GM18951 (cell line): ENCODE measurements around the gene DIPK2A.

ENCODE experiments used
- POLR2A ChIP-seq: IDR thresholded peaks from 4 replicates; pipeline ENCODE4 v1.6.1; 2011; ENCODE audit warnings: mild to moderate bottlenecking; ENCODE audit not compliant: insufficient read length, insufficient read depth; ENCODE audit errors: extremely low read depth
- in situ Hi-C: fragments of 300-500 bp; cut with MboI; formaldehyde crosslinking; loops from one replicate; pipeline ENCODE4 v1.12.0; 2022; ENCODE audit warnings: low sequenced_read_pairs, mixed read lengths, inconsistent platforms; ENCODE audit not compliant: unreplicated experiment

The DIPK2A gene

DNA sequence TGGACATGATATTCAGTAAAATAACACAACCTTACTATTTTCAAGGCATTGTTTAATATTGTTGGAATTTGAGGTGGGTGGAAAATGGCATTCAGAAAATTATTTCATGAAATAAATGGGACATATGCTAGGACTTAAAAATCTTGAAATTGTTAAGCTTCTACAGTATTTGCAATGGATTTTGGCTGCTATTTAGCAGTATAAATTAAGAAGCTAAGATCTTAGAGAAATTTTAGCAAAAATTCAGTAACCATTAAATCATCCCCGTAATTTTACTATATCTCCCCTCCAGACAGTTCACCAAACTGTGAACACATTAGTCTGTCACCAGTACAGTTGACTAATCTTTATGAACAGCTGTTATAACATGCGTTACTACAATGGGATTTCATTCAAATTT, 8.2 kb downstream of the DIPK2A start:
- in situ Hi-C loops, result no loop called here
- no peak for TF ChIP-seq POLR2A

DNA sequence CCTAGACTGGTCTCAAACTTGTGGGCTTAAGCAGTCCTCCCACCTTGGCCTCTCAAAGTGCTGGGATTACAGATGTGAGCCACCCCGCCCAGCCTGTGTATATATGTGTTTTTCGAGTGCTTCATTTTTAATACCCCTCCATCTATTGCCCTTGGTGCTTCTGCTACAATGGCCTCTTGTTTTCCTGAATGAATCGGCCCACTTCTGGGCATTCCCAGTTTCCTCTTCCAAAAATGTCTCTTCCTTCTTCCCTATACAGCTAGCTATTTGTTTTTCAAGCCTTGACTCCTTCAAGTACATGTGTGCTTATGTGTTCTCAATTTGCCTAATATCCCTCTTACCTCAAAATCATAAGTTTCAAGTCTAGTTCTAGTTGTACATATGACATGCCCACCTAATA, 16.7 kb downstream of the DIPK2A start:
- in situ Hi-C loops, result no loop called here
- no peak for TF ChIP-seq POLR2A

DNA sequence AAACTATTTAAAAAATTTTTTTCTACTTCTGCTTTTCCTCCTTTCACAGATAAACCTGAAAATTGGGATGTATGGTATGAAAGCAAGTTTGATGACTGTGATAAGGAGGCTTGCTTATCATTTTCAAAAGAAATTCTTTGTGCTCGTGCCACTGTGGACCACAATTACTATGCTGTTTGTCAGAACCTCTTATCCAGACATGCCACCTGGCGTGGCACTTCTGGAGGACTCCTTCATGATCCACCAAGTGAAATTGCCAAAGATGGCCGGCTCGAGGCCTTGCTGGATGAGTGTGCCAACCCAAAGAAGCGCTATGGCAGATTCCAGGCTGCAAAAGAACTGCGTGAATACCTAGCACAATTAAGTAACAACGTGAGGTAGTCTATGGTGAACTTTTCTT, 17.8 kb downstream of the DIPK2A start:
- in situ Hi-C loops, result no loop called here

DNA sequence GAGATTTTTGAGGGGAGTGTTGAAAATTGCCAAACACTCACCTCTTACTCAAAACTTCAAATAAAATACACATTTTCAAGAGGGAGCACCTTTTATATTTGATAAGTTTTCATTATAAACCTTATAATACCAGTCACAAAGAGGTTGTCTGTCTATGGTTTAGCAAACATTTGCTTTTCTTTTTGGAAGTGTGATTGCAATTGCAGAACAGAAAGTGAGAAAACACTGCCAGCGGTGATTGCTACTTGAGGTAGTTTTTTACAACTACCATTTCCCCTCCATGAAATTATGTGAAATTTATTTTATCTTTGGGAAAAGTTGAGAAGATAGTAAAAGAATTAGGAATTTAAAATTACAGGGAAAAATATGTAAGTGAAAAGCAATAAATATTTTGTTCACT, 20.1 kb downstream of the DIPK2A start:
- TF ChIP-seq POLR2A, result no peak
- in situ Hi-C loops, result no loop called here

More for the DNA sequence above, 17.8 kb downstream of the DIPK2A start:
- TF ChIP-seq POLR2A, result no peak

DNA sequence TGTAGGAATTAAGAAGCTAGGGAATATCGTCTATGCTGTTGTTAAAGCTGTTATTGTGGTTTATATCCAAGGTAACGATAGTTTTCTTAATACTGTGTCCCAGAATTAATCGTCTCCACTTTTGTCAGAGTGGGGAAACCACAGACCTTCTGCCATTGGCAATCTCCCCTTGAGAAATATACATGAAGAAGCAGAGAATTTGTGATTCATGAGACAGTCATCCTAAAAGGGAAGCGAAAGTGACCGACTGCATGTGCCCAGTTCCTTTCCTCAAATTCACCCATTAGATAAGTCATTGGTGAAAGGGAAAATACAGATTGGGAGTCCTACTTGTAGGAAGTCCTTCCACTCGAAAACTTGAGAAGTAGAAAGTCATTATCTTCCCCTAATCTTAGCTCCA, 26.6 kb downstream of the DIPK2A start:
- TF ChIP-seq POLR2A, result no peak
- in situ Hi-C loops, result no loop called here

DNA sequence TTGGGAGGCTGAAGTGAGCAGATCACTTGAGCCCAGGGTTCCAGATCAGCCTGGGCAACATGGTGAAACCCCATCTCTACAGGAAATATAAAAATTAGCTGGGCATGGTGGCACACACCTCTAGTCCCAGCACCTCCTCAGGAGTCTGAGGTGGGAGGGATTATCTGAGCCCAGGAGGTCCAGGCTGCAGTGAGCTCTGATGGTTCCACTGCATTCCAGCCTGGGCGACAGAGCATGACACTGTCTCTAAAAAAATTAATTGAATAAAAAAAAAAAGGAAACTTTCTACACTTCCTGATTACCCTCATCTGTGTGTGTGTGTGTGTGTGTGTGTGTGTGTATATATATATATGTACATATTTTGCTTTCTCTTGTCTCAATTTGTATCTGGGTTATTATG, 31.4 kb downstream of the DIPK2A start:
- no peak for TF ChIP-seq POLR2A
- in situ Hi-C loops, result no loop called here

DNA sequence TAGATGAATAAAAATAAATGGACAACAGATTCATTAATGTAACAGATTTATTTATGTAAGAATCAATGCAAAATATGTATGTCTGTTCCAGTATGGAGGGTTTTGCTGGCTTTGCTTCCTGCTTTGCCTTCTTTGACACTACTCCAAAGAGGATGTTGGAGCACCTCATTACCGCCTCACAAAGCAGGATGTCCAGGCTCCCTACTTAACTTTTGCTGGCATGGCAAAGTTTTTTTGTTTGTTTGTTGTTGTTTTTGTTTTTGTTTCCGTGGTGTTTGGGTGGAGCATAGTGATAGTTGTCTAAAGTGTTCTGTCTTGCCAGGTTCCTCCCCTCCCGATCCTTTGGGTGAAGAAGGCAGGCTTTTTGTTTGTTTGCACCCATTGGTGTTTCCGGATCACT, 38.7 kb downstream of the DIPK2A start:
- no peak for TF ChIP-seq POLR2A

DNA sequence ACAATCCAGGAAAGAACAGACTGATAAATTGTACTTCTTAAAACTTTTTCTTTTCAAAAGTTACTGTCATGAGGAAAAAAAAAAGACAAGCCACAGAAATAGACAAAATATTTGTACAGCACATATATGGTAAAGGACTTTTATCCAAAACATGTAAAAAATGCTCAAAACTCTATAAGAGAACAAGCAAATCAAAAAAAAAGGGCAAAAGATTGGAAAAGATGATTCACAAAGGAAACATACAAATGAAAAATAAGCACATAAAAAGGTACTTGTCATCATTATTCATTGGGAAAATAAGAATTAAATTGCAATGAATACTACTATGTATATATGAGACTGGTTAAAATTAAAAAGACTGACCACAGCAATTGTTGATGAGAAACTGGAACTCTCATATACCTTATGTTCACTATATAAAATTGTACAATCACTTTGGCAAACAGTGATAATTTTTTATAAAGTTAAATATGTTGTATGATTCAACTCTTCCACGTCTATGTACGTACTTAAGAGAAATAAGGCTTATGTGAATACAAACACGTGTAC, 39.7 kb downstream of the DIPK2A start:
- TF ChIP-seq POLR2A, result no peak
- in situ Hi-C loops, result no loop called here

More for the DNA sequence above, 38.7 kb downstream of the DIPK2A start:
- in situ Hi-C loops, result no loop called here

DNA sequence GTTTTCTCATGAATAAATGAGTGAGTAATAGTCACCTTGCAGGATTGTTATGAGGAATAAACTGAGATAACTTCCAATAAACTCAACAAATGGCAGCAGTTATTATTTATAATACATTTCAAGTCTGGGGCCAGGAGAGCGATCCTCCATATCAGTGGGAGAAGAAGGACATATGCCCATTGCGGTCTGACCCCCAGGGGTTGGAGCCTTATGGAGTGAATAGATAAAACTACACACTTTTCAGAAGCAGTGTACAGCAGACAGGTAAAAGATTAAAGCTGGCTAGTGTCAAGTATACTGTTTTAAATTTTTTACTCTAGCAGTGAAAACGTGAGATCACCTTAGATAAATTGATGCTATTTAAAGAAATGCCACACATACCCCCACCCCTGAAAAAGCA, 43.5 kb downstream of the DIPK2A start:
- TF ChIP-seq POLR2A, result no peak
- in situ Hi-C loops, result no loop called here

DNA sequence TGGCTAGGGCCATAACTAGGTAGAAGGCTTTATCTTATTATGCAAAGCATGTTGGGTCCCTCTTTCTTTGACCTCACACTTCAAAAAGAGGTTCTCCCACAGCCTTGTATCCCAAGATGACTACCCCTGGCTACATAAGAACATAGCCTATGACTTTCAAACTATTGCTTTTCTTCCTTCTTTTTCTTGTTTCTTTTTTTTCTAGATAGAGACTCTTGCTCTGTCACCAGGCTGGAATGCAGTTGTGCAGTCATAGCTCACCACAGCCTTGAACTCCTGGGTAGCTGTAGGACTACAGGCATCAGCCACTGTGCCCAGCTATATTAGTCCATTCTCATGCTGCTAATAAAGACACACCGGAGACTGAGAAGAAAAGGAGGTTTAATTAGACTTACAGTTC, 47.2 kb downstream of the DIPK2A start:
- TF ChIP-seq POLR2A, result no peak
- in situ Hi-C loops, result no loop called here
